GM12878 (cell line): Measurements from ENCODE around the gene CDH10. TPM values are rescaled to one million over a fixed set of nuclear protein-coding genes. Genes with fewer than 3 reads are reported as not detected.

ENCODE experiments used
- ATAC-seq: fragments of 200-7000 bp; cut with Tn5 transposase; 3 replicates; pipeline ENCODE4 v1.9.1; 2020; ENCODE audit warnings: mild to moderate bottlenecking, moderate library complexity
- BruUV-seq: library from RNA; stranded (reverse); fragments of 400-500 nt; replicated peaks from 2 replicates; lab custom pipeline; 2021; lab: Mats Ljungman, UMichigan
- CTCF ChIA-PET: fragments of 300-600 bp; sonication (Branson Sonifier 250); formaldehyde crosslinking; extraction: SDS; loops from one replicate; lab custom pipeline; 2021; ENCODE audit warnings: inconsistent platforms; lab: Yijun Ruan, JAX
- POLR2A ChIA-PET: fragments of 350-600 bp; formaldehyde crosslinking; extraction: SDS; loops from one replicate; lab custom pipeline; 2021; ENCODE audit warnings: inconsistent platforms; lab: Charles Lee
- RAD21 ChIA-PET: fragments of 300-600 bp; sonication (Branson Sonifier 250); formaldehyde crosslinking; loops from one replicate; lab custom pipeline; 2023; ENCODE audit warnings: antibody characterized with exemption; ENCODE audit not compliant: unreplicated experiment; lab: Charles Lee
- SMC1A ChIA-PET: fragments of 300-600 bp; sonication (Branson Sonifier 250); formaldehyde crosslinking; loops from one replicate; lab custom pipeline; 2023; ENCODE audit not compliant: unreplicated experiment, uncharacterized antibody; lab: Charles Lee
- DNase-seq: peaks from one replicate; pipeline ENCODE4 v3.0.0-alpha.2; 2011; ENCODE audit warnings: low read depth, low spot score
- FAIRE-seq: peaks from 3 replicates; lab custom pipeline; 2011; peaks lifted over from hg19 to GRCh38; lab: Jason Lieb, UNC
- H2AFZ ChIP-seq: 2 replicates; pipeline ENCODE4 v1.6.0; 2011; ENCODE audit warnings: low read depth, low read length, control low read depth; ENCODE audit not compliant: control insufficient read depth
- H3K27ac ChIP-seq: 2 replicates; pipeline ENCODE4 v1.5.1; 2011; ENCODE audit warnings: control low read depth; ENCODE audit not compliant: control insufficient read depth, insufficient read depth
- H3K27me3 ChIP-seq, 2 experiments: replicated peaks in 1 of 2; 2 replicates each; pipeline versions ENCODE4 v1.6.0 to v1.6.1; 2011; ENCODE audit warnings: low read length in 1 of 2; ENCODE audit not compliant: control insufficient read depth in 2 of 2, insufficient read depth in 2 of 2
- H3K36me3 ChIP-seq, 2 experiments: 2 replicates each; pipeline ENCODE4 v1.5.1; 2011; ENCODE audit warnings: low read length in 1 of 2; ENCODE audit not compliant: control insufficient read depth in 2 of 2, insufficient read depth in 2 of 2
- H3K4me1 ChIP-seq: 2 replicates; pipeline ENCODE4 v1.6.1; 2011; ENCODE audit warnings: mild to moderate bottlenecking, low read length, moderate library complexity, mixed read lengths; ENCODE audit not compliant: control insufficient read depth, insufficient read depth
- H3K4me2 ChIP-seq: 2 replicates; pipeline ENCODE4 v1.6.0; 2011; ENCODE audit warnings: control low read depth; ENCODE audit not compliant: control insufficient read depth, insufficient read depth
- H3K4me3 ChIP-seq: fragments of 200-600 bp; sonication (generic); 2 replicates; pipeline ENCODE4 v1.5.1; 2016
- H3K79me2 ChIP-seq: 2 replicates; pipeline ENCODE4 v1.6.0; 2011; ENCODE audit warnings: low read length; ENCODE audit not compliant: control insufficient read depth, insufficient read depth
- H3K9ac ChIP-seq: 2 replicates; pipeline ENCODE4 v1.8.0; 2011; ENCODE audit warnings: low read length, control low read depth, mixed read lengths; ENCODE audit not compliant: control insufficient read depth, insufficient read depth
- H3K9me3 ChIP-seq: replicated peaks from 3 replicates; pipeline ENCODE4 v1.5.1; 2011; ENCODE audit warnings: mild to moderate bottlenecking, low read length; ENCODE audit not compliant: control insufficient read depth, insufficient read depth
- H4K20me1 ChIP-seq: 2 replicates; pipeline ENCODE4 v1.6.0; 2011; ENCODE audit not compliant: control insufficient read depth, insufficient read depth
- ASH2L ChIP-seq: fragments of 300-600, 200-600 bp; sonication (generic); IDR thresholded peaks from 2 replicates; pipeline ENCODE4 v1.6.1; 2017; ENCODE audit warnings: low read depth, mild to moderate bottlenecking, borderline replicate concordance
- EED ChIP-seq: sonication (generic); IDR thresholded peaks from 2 replicates; pipeline ENCODE4 v1.6.1; 2016; ENCODE audit warnings: antibody characterized with exemption, low read depth
- EP300 ChIP-seq, 2 experiments: fragments of 150-350 bp in 1 of 2; IDR thresholded peaks; 2 replicates each; pipeline ENCODE4 v1.6.1; 2011 to 2012; ENCODE audit warnings: low read depth in 2 of 2, low read length in 2 of 2, borderline replicate concordance in 1 of 2, improper control_type of control experiment in 1 of 2, inconsistent platforms in 1 of 2; ENCODE audit not compliant: control insufficient read depth in 1 of 2
- IKZF2 ChIP-seq, 2 experiments: fragments of 450-650 bp; IDR thresholded peaks; 2 replicates each; pipeline ENCODE4 v1.6.1; 2017; ENCODE audit warnings: mild to moderate bottlenecking in 2 of 2, moderate library complexity in 2 of 2
- IRF3 ChIP-seq: fragments of 450-650 bp; IDR thresholded peaks from 2 replicates; pipeline ENCODE4 v1.6.1; 2014; ENCODE audit warnings: mild to moderate bottlenecking
- JUNB ChIP-seq: IDR thresholded peaks from 2 replicates; pipeline ENCODE4 v1.6.1; 2016; ENCODE audit warnings: antibody characterized with exemption, mild to moderate bottlenecking
- JUND ChIP-seq: IDR thresholded peaks from 2 replicates; pipeline ENCODE4 v1.6.1; 2012; ENCODE audit warnings: low read depth, mild to moderate bottlenecking, low read length, improper control_type of control experiment, moderate library complexity
- KLF5 ChIP-seq: fragments of 450-650 bp; IDR thresholded peaks from 2 replicates; pipeline ENCODE4 v1.6.1; 2014; ENCODE audit warnings: mild to moderate bottlenecking; ENCODE audit not compliant: partially characterized antibody
- MXI1 ChIP-seq: fragments of 150-350 bp; IDR thresholded peaks from 2 replicates; pipeline ENCODE4 v1.6.1; 2011; ENCODE audit warnings: low read depth, mild to moderate bottlenecking, inconsistent platforms, low read length, improper control_type of control experiment
- RAD21 ChIP-seq: IDR thresholded peaks from 2 replicates; pipeline ENCODE4 v1.6.1; 2011; ENCODE audit warnings: mild to moderate bottlenecking, low read depth, low read length, moderate library complexity; ENCODE audit not compliant: insufficient read depth
- SIX5 ChIP-seq: IDR thresholded peaks from 2 replicates; pipeline ENCODE4 v1.6.1; 2011; ENCODE audit warnings: mild to moderate bottlenecking, low read depth, low read length, moderate library complexity; ENCODE audit not compliant: severe bottlenecking
- WRNIP1 ChIP-seq: IDR thresholded peaks from 2 replicates; pipeline ENCODE4 v1.6.1; 2011; ENCODE audit warnings: low read depth, low read length, improper control_type of control experiment, borderline replicate concordance
- YBX1 ChIP-seq: fragments of 450-650 bp; IDR thresholded peaks from 2 replicates; pipeline ENCODE4 v1.6.1; 2016; ENCODE audit warnings: antibody characterized with exemption
- WGBS: methylation state at CpG from one replicate; pipeline ENCODE4 v1.1.6; 2016; ENCODE audit warnings: low lambda C conversion rate; ENCODE audit not compliant: insufficient replicate concordance, insufficient coverage; ENCODE audit errors: missing lambda C conversion rate; 5-methylcytosine and 5-hydroxymethylcytosine counted together
- in situ Hi-C: fragments of 300-500 bp; cut with MboI; formaldehyde crosslinking; loops from 9 replicates; pipeline ENCODE4 v1.14.3; 2018; ENCODE audit warnings: mixed read lengths
- intact Hi-C: fragments of 100-400 bp; cut with micrococcal nuclease; formaldehyde crosslinking; loops from one replicate; pipeline ENCODE4 v1.14.2; 2022; ENCODE audit not compliant: unreplicated experiment
- polyA plus RNA-seq, 11 experiments: library from polyadenylated mRNA; depleted of rRNA in 4 of 11; unstranded in 6 of 11; stranded (reverse) in 5 of 11; fragments of >200 nt; fragmentation: Nextera tagmentation in 4 of 11; fragmentation: Illumina TruSeq in 1 of 11; extraction: Ambion mirVana in 4 of 11; extraction: Trizol in 1 of 11; gene quantifications; 1 replicate in 1 of 11; 2 replicates in 10 of 11; pipeline versions ENCODE4 v1.2.1 to v1.2.3, GENCODE V29; 2011 to 2016; ENCODE audit warnings: inconsistent platforms in 2 of 11, missing spikeins in 2 of 11, low read depth in 1 of 11
- small RNA-seq: library from RNA; depleted of rRNA; stranded (forward); fragments of <200 nt; gene quantifications from one replicate; pipeline ENCODE3, GENCODE V24; 2014
- total RNA-seq, 4 experiments: library from RNA; depleted of rRNA in 3 of 4; stranded (reverse); fragments of >200 nt in 3 of 4; fragmentation: Illumina TruSeq in 1 of 4; extraction: Trizol in 1 of 4; gene quantifications; 2 replicates each; pipeline versions ENCODE4 v1.2.1 to v1.2.3, GENCODE V29; 2013 to 2021
- TF ChIP-seq, protein P1 (sequence below): IDR thresholded peaks from 2 replicates; pipeline ENCODE4 v1.6.1; 2012; ENCODE audit warnings: low read depth, low read length, improper control_type of control experiment
- TF ChIP-seq, protein P2 (sequence below): IDR thresholded peaks from 2 replicates; pipeline ENCODE4 v1.6.1; 2012; ENCODE audit warnings: low read depth, low read length, improper control_type of control experiment

The CDH10 gene
- total and polyA plus RNA-seq, 10 of the 15 experiments (the other 5 are each of a cell fraction or from before 2014, with no cell fraction given), result 0.04 to 0.05 TPM; not detected in 8

DNA sequence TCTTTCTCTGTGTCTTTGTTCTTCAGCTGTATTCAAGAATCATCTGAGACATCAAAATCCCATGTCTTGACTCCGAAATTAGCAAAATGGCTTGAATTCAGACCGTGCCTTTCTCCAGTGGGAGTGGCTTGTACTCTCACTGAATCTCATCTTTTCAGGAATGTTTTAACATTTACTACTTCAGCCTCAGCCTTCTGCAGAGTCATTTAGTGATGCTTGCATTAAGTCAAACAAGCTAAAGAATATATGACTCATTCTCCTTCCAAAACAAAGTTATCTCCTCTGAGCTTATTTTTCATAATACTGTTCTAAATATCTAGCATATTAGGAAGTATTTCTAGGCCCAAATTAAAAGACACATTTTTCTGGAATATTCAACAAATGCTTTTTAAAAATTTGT lies 205.3 kb downstream of the CDH10 start:
- in situ Hi-C loops (no loop called here), intact Hi-C loops (no loop called here)
- Histone ChIP-seq H3K9ac (no peak overlapping the region), H3K36me3 (no peaks in the 10 kb centered on the region), H3K27ac (no peak overlapping the region), H3K4me1 (no peaks in the 10 kb centered on the region), H3K4me3 (no peak overlapping the region), H2AFZ (no peak overlapping the region), H3K27me3 (no peaks in the 10 kb centered on the region), H4K20me1 (no peaks in the 10 kb centered on the region), H3K4me2 (no peak overlapping the region), H3K9me3 (no peaks in the 10 kb centered on the region), H3K79me2 (no peaks in the 10 kb centered on the region)
- no peak for FAIRE-seq
- TF ChIP-seq IRF3 (no peak), ASH2L (no peak), WRNIP1 (no peak), IKZF2 (IDR thresholded peaks at IDR 0.05) (no peak), SIX5 (no peak), JUND (no peak), JUNB (no peak), EED (no peak), YBX1 (no peak), EP300 (IDR thresholded peaks at IDR 0.05; ENCODE audit: borderline replicate concordance in 1 of 2, control insufficient read depth in 1 of 2, low read depth in 2 of 2, low read length in 2 of 2) (no peak), MXI1 (no peak), RAD21 (no peak), KLF5 (no peak)
- TF ChIP-seq, protein P1, sequence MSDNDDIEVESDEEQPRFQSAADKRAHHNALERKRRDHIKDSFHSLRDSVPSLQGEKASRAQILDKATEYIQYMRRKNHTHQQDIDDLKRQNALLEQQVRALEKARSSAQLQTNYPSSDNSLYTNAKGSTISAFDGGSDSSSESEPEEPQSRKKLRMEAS, result no peak
- TF ChIP-seq, protein P2, sequence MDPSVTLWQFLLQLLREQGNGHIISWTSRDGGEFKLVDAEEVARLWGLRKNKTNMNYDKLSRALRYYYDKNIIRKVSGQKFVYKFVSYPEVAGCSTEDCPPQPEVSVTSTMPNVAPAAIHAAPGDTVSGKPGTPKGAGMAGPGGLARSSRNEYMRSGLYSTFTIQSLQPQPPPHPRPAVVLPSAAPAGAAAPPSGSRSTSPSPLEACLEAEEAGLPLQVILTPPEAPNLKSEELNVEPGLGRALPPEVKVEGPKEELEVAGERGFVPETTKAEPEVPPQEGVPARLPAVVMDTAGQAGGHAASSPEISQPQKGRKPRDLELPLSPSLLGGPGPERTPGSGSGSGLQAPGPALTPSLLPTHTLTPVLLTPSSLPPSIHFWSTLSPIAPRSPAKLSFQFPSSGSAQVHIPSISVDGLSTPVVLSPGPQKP, result no peak
- ChIA-PET POLR2A (no interaction called here), SMC1A (no interaction called here), CTCF (no interaction called here), RAD21 (no interaction called here)
- WGBS, result 3% methylated on average over 2 of the region's 2 CpGs
- no peak for ATAC-seq
- no TSS peak for BruUV-seq
- no peak for DNase-seq

Small RNAs within 50 kb of the gene (small RNA-seq; reads per million reads assigned to genes)
- not detected for gene AC091885.1
- gene RF00017, result not detected
